ENCODE results near the gene SAMD13.
"Not testable (repeated sequence)": the region's sequence is repeated elsewhere in the genome, so short reads cannot be mapped to it uniquely, and the experiment has no call there.

Gene SAMD13

DNA sequence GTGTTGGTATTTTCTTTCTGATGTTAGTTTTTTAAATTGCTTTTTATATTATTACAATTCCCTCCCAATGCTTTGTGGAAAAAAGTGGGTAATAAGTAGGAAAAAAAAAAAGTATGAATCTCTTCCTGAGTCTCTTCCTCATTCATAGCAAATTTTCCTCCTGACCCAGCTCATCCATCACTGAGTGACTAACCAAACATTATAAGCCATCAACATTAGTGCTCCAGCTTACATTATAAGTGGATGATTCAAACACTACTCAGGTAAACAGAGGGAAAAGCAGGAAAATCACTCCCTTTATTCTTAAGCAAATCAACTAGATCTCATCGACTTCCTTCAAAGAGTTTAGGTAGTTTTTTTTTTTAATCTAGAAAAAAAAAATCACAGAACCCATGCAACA is 15.4 kb upstream of the SAMD13 start:
- DNase-seq (ENCODE audit: low spot score): no peak

DNA sequence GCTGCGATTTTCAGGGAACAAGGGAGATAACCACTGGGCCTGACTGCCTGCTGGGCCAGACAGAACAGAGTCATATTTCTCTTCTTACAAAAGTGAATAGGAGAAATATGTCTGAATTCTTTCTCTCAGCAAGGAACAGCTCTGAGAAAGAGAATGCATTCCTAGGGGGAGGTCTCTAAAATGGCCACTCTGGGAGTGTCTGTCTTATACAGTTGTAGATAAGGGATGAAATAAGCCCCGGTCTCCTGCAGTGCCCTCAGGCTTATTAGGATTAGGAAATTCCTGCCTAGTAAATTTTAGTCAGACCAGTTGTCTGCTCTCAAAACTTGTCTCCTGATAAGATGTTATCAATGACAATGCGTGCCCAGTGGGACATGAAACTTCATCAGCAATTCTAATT is 14.1 kb upstream of the SAMD13 start:
- not testable (repeated sequence) for DNase-seq (ENCODE audit: low spot score)

DNA sequence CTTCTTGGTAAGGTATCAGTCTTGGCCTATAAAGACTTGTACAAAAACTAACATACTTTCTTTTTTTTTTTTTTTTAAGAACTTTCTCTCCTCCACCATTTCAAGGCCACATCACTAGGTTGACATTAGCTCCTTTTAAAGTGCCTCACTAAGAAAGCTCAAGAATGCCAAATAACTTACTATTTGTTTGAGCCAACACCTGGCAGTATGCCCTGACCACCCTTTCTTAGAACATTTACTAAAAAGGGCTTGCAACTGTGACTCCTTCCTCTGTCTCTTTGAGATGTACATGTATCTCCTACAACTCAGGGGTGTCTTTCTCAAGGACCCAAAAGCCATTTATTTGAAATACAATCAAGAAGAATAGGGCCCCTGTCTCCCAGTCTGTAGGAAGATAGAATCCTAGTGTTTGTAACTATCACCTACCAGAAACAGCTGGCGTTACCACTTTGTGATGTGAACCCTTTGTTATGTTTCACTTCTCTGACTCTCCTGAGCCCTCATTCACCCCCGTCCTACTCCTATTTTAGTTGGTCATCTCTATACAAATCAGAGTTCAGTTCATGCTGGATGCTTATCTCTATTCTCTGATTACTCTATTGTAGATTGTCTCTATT is 12.2 kb upstream of the SAMD13 start:
- no peak for DNase-seq (ENCODE audit: low spot score)

DNA sequence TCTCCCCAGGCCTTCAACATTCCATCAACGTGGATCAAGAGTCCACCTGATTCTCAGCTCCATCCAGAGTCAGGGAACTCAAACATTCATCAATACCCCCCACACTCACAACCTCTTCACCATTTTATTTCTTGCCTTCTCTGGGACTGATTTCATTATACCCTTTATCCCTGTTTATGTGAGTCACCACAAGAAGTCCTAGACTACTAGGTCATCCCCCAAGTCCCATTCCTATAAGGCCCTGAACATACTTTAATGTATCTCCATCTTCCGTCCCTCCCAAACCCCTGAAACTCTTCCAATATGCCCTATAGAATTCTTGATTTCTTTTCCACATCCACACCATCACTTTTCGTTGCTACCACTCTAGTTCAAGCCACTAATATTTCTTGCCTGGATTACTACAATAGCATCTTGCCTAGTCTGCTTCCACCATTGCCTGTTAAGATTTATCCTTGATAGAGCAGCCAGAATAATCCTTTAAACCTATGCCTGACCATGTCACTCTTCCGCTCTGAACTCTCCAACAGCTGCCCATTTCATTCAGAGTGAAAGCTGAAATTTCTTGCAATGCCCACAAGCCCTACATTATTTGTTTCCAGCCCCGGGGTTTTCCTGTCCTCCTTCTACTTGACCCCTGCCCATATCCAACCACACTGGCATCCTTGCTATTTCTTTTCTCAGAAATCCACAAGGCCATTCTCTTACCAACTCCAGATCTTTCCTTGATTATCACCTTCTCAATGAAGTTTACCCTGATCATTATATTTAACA is 9.4 kb upstream of the SAMD13 start:
- no peak for DNase-seq (ENCODE audit: low spot score)

DNA sequence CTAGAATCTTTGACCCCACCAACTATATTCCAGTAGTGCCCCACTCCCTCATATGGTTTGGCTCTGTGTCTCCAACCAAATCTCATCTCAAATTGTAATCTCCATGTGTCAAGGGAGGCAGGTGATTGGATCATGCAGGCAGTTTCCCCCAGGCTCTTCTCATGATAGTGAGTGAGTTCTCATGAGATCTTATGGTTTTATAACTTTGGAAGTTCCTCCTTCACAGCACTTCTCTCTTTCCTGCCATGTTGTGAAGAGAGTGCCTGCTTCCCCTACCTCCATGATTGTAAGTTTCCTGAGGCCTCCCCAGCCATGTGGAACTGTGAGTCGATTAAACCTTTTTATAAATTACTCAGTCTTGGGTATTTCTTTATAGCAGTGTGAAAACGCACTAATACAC is 7.7 kb upstream of the SAMD13 start:
- DNase-seq (ENCODE audit: low spot score): no peak

DNA sequence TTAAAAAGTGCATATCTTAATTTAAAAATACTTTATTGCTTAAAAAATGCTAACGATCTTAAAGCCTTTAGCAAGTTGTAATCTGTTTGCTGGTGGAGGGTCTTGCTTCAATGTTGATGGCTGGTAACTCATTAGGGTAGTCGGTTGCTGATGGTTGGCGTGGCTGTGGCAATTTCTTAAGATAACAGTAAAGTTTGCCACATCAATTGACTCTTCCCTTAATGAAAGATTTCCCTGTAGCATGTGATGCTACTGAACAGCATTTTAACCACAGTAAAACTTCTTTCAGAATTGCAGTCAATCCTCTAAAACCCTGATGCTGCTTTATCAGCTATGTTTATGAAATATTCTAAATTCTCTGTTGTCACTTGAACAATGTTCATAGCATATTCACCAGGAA is 6.8 kb upstream of the SAMD13 start:
- no peak for DNase-seq (ENCODE audit: low spot score)

DNA sequence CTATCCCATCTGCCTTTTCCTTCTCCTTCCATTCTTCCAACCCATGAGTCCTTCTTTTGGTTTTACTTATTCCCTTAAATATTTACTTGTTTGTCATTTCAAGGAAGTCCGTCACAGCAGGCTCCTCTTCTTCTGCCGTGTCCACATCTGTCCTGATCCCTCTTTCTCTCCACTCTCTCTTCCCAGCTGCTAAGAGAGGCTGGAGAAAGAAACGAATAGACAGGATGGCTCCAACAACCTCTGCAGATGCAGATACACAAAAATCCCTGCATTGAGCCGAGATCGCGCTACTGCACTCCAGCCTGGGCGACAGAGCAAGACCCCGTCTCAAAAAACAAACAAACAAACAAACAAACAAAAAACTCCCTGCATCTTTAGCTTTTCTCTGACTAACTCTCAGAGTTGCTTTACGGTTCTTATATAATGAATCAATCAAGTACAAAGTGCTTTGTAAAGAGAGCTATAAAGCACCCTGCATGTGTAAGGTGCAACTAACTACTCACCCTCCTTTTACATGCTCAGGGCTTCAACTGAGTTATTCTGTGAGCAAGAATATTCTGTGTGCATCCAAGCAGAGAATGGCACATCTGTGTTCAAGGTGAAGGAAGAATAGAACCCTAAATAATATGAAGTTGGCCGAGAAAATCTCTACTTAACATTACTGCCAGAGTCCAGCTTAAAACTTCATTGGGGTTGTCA is 3.8 kb upstream of the SAMD13 start:
- DNase-seq (ENCODE audit: low spot score): no peak

DNA sequence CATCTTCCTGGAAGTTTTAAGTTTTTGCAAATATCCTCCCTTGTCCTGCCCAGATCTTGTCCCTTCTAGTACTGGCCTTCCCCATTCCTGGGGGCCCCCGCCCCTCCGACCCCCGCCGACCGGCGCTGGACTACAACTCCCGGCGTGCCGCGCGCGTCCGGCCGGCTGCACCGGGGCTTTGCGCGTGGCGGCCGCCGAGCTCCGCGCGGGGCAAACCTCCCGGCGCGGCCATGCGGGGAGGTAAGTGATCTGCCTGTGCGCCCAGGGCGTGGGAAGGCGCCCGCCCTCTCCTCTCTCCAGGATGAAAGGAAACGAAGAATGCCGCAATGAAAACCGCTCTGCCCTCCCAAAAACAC is 3.2 kb upstream of the SAMD13 start:
- peak; percentile 76 for DNase-seq (ENCODE audit: low spot score)

DNA sequence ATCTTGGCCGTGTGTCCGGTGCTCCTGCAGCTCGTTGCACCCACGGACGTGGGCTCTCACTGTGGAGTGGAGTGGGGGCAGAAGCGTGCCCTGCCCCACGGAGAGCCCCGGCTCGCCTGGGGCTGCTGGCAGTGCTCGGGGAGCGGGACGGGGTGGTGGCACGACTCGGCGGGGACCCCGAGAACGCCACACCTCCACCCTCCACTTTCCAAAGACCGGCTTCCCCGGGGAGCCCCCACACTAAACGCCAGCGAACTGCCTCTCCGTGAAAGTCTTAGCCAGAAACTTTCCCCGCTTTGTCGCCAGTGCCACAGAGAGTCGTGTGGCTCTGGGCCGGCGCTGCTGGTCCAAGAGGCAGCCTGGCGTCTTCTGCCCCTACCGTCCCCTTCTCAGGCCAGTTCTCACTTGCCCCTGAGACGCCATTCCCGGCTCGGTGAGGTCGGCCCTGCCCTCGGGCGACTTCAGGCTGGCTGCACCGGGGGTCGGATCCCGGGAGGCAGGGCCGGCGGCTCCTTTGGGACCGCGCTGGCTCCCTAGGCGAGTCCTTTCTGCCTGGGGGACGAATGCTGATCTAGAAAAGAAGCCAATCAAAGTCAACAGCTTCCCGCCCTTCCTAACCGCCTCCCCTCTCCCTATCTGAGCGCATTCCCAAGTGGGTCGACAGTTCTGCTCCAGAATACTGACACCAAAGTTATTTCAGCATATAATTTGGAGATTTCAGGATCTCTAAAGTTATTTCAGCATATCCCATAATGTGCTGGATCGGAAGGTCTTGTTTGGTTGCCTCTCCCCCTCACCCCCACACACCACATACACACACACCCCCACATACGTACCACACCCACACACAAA is 2.6 kb upstream of the SAMD13 start:
- DNase-seq (ENCODE audit: low spot score): peak; percentile 49

DNA sequence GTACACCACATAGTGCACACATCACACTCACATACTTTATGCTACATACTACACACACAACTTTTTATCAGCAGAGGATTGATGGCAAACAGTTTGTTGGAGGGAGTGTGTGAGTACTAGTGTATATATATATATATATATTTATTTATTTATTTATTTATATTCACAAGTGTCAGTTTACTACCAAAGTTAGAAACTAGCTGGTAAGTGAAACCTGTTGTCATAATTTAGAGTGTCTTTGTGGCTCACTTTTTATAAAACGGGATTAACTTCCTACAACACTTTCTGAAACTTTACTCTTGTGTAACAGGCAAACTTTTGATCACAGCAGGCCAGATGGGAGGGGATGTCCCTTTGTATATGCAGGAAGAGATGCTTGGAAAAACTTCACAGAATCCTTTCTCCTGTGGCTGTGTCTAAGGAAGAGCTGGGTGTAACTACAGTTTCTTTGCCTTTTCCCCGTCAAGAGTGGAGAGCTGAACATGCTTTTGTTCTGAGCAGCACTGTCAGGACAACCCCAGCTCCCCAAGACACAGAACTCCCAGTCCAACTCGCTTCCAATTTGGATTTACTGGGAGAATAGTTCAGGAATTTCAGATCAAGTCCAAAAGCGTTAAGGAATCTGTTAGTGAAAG is 1.9 kb upstream of the SAMD13 start:
- no peak for DNase-seq (ENCODE audit: low spot score)

DNA sequence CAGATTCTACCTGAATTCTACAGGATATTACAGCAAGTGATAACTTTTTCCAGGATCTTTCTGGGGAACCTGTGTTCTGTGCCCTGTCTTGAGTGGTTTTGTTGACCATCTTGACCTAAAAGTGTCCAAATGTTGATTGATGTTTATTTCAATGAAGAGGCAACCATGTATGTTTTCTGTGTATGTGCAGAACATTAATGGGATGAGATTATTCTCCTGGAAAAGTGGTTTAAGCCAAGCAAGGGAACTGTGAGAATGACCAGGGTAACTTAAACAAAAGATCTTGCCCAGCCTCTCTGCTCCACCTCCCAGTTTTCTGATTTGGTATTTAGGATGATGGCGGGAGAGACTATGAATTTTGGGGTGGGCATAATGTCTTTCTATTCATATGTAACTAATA is 1.0 kb upstream of the SAMD13 start:
- no peak for DNase-seq (ENCODE audit: low spot score)

DNA sequence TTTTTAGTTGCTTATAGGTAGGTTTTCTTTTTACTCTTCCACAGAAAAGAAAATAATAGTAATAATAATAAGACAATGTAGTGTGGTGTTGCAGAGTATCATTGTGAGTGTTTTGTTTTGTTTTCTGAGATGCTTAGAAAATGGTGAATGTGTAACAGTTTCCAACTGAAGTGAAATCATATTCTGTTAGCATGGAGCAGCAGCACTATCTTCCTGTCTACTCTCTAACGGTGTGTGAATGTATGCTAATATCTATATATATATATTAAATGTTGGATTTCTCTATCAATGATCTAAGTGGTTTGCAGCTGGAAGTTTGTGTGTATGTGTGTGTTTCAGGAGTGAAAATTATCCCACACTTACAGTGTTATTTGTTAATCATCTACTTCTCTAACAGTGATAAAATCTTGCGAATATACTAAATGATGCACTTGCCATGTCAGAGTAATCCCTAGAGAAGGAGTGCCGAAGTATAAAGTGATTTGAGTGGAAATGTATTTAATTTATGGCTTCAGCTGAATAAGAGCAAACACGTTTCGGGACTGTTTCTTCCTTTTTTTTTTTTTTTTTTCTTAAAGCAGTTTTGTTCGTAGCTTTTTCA is 377 bp downstream of the SAMD13 start:
- no peak for DNase-seq (ENCODE audit: low spot score)

DNA sequence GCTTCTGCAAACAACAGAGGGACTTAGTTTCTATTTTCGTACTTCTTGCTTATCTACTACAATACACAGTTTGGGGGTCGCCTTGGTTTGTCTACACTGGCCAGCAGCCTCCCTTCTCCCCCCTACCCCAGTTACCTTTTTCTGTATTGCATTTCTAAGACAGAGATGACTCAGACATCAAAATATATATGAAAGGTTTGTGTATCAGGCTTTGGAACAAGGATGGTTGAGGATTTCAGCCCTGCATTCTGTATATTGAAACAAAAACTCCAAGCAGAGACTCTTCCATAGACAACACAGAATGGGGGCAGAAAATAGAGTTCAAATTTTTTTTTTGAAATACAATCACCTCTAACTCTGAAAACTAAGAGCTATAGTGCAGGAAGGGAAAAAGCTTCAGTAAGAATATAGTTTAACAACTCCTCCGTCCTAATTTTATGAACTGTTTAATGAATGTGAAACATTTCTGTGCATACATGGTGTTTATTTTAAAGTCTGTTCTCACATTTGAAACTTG is 1.9 kb downstream of the SAMD13 start:
- no peak for DNase-seq (ENCODE audit: low spot score)

DNA sequence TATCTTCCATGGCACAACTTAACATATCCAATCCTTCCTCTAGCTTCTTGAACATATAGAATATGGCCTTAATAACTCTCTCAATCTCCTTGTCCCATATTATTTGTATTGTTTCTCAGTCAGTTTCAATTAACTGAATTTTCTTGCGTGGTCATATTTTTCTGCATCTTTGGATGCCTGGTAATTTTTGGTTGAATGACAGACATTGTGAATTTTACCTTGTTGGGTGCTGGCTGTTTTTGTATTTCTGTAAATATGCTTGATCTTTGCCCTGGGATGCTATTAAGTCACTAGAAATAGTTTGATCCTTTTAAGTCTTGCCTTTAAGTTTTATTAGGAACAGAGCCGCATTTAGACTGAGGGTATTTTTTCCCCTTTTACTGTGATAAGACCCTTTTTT is 5.9 kb downstream of the SAMD13 start:
- DNase-seq (ENCODE audit: low spot score): no peak

DNA sequence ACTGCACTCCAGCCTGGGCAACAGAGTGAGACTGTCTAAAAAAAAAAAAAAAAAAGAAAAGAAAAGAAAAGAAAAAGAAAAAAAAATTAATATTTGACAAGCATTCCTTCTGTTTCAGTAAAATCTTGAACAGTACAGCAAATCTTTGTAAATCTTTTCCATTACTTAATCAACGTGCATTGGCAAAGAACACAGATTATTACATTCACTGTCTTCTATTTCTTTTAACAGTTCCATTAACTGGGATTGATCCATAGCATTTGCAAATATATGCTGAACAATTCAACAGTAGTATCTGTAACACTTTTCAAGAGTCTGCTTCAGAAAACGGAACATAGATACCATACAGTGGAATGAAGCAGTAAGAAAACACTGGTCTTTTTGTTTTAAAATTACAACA is 9.8 kb downstream of the SAMD13 start:
- DNase-seq (ENCODE audit: low spot score): no peak

DNA sequence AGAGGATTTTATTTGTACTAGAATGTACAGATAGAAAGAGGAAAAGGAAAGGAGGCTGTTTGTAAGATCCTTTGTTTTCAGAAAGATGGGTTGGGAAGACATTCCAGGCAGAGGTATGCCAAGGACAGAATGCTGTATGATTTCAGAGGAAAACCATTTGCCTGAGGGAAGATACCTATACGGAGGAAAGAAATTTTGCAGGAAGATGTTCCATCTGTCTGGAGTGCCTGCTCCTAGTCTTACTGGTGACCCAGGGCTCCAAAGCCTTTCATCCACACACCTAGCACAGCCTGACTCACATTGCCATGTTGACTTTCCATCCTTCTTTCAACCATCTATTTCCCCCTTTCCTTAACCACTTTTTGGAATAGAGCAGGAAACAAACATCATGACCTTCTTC is 18.2 kb downstream of the SAMD13 start:
- no peak for DNase-seq (ENCODE audit: low spot score)

DNA sequence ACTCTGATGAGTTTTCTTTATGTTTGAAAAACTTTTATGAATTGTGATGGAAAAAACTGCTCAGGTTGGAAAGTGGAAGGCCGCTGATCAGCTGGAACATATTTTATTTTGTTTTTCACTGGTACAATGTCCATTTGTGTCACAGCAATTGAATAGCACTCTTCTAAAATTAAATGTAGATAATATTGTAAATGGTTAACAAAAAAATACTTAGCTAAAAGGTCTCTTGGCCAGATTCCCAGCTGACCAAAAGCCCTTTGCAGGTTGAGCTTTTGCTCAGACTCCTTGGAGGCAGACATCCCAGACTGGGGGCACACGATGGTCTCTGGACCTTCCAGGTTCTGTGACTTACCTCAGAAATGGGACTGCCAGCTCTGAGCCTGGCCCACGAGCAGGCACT is 26.3 kb downstream of the SAMD13 start:
- no peak for DNase-seq (ENCODE audit: low spot score)

DNA sequence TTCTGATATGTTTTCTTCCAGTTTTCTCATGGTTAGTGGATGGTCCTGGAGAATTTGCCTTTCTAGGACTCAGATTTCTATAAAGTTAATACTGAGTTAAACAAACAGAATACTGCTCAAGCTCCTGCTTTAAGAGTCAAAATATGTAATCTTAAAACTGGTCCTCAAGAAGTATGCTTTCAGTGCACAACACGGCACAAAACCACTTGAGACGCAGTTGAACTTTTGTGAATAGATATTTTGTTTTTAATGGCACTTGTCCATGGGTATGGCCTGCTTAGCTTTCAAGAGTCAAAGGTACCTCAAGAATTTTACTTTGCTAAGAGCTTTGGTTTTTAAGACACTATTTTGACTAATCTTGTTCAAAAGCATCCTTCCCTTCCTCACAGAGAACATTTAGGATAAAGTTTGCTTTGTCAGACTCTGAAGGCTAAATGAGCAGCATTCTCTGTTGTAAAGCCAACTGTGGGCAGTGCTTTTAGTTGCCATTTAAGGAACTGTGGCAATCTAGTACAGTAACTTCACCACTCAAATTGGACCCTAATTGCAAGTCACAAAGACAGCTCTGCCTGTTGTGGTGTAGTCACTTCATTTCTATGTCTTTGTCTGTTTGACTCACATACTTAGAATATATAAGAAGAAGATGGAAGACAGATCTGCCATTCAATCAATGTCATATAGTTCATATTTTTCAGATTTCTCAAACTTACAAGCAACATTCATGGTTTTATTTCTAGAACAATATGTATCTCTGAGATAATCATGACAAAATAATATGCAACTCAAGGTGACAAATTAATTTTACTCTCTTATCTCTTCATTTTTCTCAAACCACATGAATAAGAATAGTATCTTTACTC is 28.8 kb downstream of the SAMD13 start:
- no peak for DNase-seq (ENCODE audit: low spot score)

DNA sequence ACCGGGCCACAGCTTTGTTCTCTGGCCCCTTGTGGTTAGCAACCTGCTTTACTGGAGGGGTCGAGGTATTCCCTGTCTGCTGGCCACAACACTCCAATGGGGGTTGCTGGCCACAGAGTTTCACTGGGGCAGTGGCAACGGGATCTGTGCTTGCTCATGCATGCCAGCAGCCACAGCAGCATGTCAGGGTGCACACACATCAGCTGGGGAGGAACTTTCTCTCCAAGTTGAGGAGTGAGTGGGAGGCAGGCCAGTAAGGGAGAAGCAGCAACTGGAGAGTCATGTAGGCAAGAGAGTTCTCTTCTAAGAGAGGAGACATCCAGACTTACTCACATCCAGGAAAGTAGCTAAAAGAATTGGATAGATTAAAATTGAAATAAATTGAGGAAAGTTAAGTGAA is 38.0 kb downstream of the SAMD13 start:
- no peak for DNase-seq (ENCODE audit: low spot score)

DNA sequence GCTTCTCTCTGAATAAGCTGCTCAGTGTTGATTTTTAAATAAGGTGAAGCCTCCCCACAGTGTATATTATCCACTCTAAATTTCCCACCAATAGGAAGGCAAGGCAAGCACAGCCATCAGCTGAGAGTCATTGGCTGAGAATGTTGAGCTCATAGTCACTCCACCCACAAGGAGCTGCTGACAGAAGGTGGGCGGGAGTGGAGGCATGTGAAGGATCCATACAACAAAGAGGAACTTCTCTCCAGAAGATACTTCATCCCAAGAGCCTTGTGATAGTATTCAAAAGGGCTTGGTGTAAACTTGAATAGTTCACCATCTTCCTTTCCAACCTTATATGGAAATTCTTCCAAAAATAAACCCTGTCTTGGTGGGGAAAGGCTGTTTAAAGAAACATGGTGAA is 42.8 kb downstream of the SAMD13 start:
- no peak for DNase-seq (ENCODE audit: low spot score)
